HG03175 (cell line): ENCODE measurements around the gene OR6P1.

ENCODE experiments used
- ATAC-seq: cut with Tn5 transposase; IDR thresholded peaks from one replicate; pipeline ENCODE4 v1.9.1; 2021; ENCODE audit warnings: mild to moderate bottlenecking, moderate library complexity; ENCODE audit not compliant: unreplicated experiment

The OR6P1 gene

GRCh38 chr1:158520021-158520420 lies 50.4 kb downstream of the OR6P1 start:
- ATAC-seq = no peak

- no peak for ATAC-seq
These were observed 53.4 kb downstream of the OR6P1 start for GRCh38 chr1:158516966-158517365.
